GM12878 (cell line): ENCODE measurements around the gene YPEL4. TPM values are rescaled to one million over a fixed set of nuclear protein-coding genes. Genes with fewer than 3 reads are reported as not detected.

Experiments
- ATAC-seq: fragments of 200-7000 bp; cut with Tn5 transposase; 3 replicates; pipeline ENCODE4 v1.9.1; 2020; ENCODE audit warnings: mild to moderate bottlenecking, moderate library complexity
- BruUV-seq: library from RNA; stranded (reverse); fragments of 400-500 nt; replicated peaks from 2 replicates; lab custom pipeline; 2021; lab: Mats Ljungman, UMichigan
- CTCF ChIA-PET: fragments of 300-600 bp; sonication (Branson Sonifier 250); formaldehyde crosslinking; extraction: SDS; loops from one replicate; lab custom pipeline; 2021; ENCODE audit warnings: inconsistent platforms; lab: Yijun Ruan, JAX
- POLR2A ChIA-PET: fragments of 350-600 bp; formaldehyde crosslinking; extraction: SDS; loops from one replicate; lab custom pipeline; 2021; ENCODE audit warnings: inconsistent platforms; lab: Charles Lee
- RAD21 ChIA-PET: fragments of 300-600 bp; sonication (Branson Sonifier 250); formaldehyde crosslinking; loops from one replicate; lab custom pipeline; 2023; ENCODE audit warnings: antibody characterized with exemption; ENCODE audit not compliant: unreplicated experiment; lab: Charles Lee
- SMC1A ChIA-PET: fragments of 300-600 bp; sonication (Branson Sonifier 250); formaldehyde crosslinking; loops from one replicate; lab custom pipeline; 2023; ENCODE audit not compliant: unreplicated experiment, uncharacterized antibody; lab: Charles Lee
- DNase-seq: peaks from one replicate; pipeline ENCODE4 v3.0.0-alpha.2; 2011; ENCODE audit warnings: low read depth, low spot score
- FAIRE-seq: peaks from 3 replicates; lab custom pipeline; 2011; peaks lifted over from hg19 to GRCh38; lab: Jason Lieb, UNC
- H2AFZ ChIP-seq: 2 replicates; pipeline ENCODE4 v1.6.0; 2011; ENCODE audit warnings: low read depth, low read length, control low read depth; ENCODE audit not compliant: control insufficient read depth
- H3K27ac ChIP-seq: 2 replicates; pipeline ENCODE4 v1.5.1; 2011; ENCODE audit warnings: control low read depth; ENCODE audit not compliant: control insufficient read depth, insufficient read depth
- H3K27me3 ChIP-seq, 2 experiments: replicated peaks in 1 of 2; 2 replicates each; pipeline versions ENCODE4 v1.6.0 to v1.6.1; 2011; ENCODE audit warnings: low read length in 1 of 2; ENCODE audit not compliant: control insufficient read depth in 2 of 2, insufficient read depth in 2 of 2
- H3K36me3 ChIP-seq, 2 experiments: 2 replicates each; pipeline ENCODE4 v1.5.1; 2011; ENCODE audit warnings: low read length in 1 of 2; ENCODE audit not compliant: control insufficient read depth in 2 of 2, insufficient read depth in 2 of 2
- H3K4me1 ChIP-seq: 2 replicates; pipeline ENCODE4 v1.6.1; 2011; ENCODE audit warnings: mild to moderate bottlenecking, low read length, moderate library complexity, mixed read lengths; ENCODE audit not compliant: control insufficient read depth, insufficient read depth
- H3K4me2 ChIP-seq: 2 replicates; pipeline ENCODE4 v1.6.0; 2011; ENCODE audit warnings: control low read depth; ENCODE audit not compliant: control insufficient read depth, insufficient read depth
- H3K4me3 ChIP-seq: fragments of 200-600 bp; sonication (generic); 2 replicates; pipeline ENCODE4 v1.5.1; 2016
- H3K79me2 ChIP-seq: 2 replicates; pipeline ENCODE4 v1.6.0; 2011; ENCODE audit warnings: low read length; ENCODE audit not compliant: control insufficient read depth, insufficient read depth
- H3K9ac ChIP-seq: 2 replicates; pipeline ENCODE4 v1.8.0; 2011; ENCODE audit warnings: low read length, control low read depth, mixed read lengths; ENCODE audit not compliant: control insufficient read depth, insufficient read depth
- H3K9me3 ChIP-seq: replicated peaks from 3 replicates; pipeline ENCODE4 v1.5.1; 2011; ENCODE audit warnings: mild to moderate bottlenecking, low read length; ENCODE audit not compliant: control insufficient read depth, insufficient read depth
- H4K20me1 ChIP-seq: 2 replicates; pipeline ENCODE4 v1.6.0; 2011; ENCODE audit not compliant: control insufficient read depth, insufficient read depth
- ATF2 ChIP-seq: IDR thresholded peaks from 2 replicates; pipeline ENCODE4 v1.6.1; 2012; ENCODE audit warnings: low read length, inconsistent platforms
- ATF3 ChIP-seq: IDR thresholded peaks from 2 replicates; pipeline ENCODE4 v1.6.1; 2011; ENCODE audit warnings: low read depth, mild to moderate bottlenecking, low read length, moderate library complexity, borderline replicate concordance; ENCODE audit errors: extremely low read depth
- GATAD2B ChIP-seq: fragments of 450-650 bp; conservative IDR thresholded peaks from 2 replicates; pipeline ENCODE4 v1.6.1; 2017; ENCODE audit warnings: low read depth, mild to moderate bottlenecking, moderate library complexity
- IKZF1 ChIP-seq: fragments of 450-650 bp; conservative IDR thresholded peaks from 2 replicates; pipeline ENCODE4 v1.6.1; 2017; ENCODE audit warnings: antibody characterized with exemption, mild to moderate bottlenecking
- KAT2A ChIP-seq: conservative IDR thresholded peaks from 2 replicates; pipeline ENCODE4 v1.6.1; 2011; ENCODE audit warnings: low read depth, low read length; ENCODE audit not compliant: control insufficient read depth
- LARP7 ChIP-seq: fragments of 450-650 bp; IDR thresholded peaks from 2 replicates; pipeline ENCODE4 v1.6.1; 2017; ENCODE audit warnings: mild to moderate bottlenecking
- MEF2B ChIP-seq: fragments of 450-650 bp; IDR thresholded peaks from 2 replicates; pipeline ENCODE4 v1.6.1; 2018; ENCODE audit warnings: mild to moderate bottlenecking, moderate library complexity; ENCODE audit not compliant: partially characterized antibody, poor library complexity, severe bottlenecking
- MTA2 ChIP-seq: fragments of 450-650 bp; IDR thresholded peaks from 2 replicates; pipeline ENCODE4 v1.6.1; 2016; ENCODE audit warnings: low read depth, mild to moderate bottlenecking, moderate library complexity
- NFIC ChIP-seq: IDR thresholded peaks from 2 replicates; pipeline ENCODE4 v1.6.1; 2012; ENCODE audit warnings: low read depth, mild to moderate bottlenecking, inconsistent platforms, low read length, moderate library complexity
- NR2F1 ChIP-seq: fragments of 450-650 bp; conservative IDR thresholded peaks from 2 replicates; pipeline ENCODE4 v1.6.1; 2017; ENCODE audit warnings: mild to moderate bottlenecking
- RAD51 ChIP-seq: fragments of 450-650 bp; IDR thresholded peaks from 2 replicates; pipeline ENCODE4 v1.6.1; 2016; ENCODE audit warnings: moderate library complexity, mild to moderate bottlenecking, inconsistent platforms
- RUNX3 ChIP-seq: IDR thresholded peaks from 2 replicates; pipeline ENCODE4 v1.6.1; 2012; ENCODE audit warnings: low read length, inconsistent platforms
- STAT1 ChIP-seq: fragments of 450-650 bp; conservative IDR thresholded peaks from 2 replicates; pipeline ENCODE4 v1.6.1; 2014; ENCODE audit warnings: antibody characterized with exemption, mild to moderate bottlenecking
- WRNIP1 ChIP-seq: IDR thresholded peaks from 2 replicates; pipeline ENCODE4 v1.6.1; 2011; ENCODE audit warnings: low read depth, low read length, improper control_type of control experiment, borderline replicate concordance
- ZNF687 ChIP-seq: fragments of 450-650 bp; IDR thresholded peaks from 2 replicates; pipeline ENCODE4 v1.6.1; 2017; ENCODE audit warnings: mild to moderate bottlenecking, moderate library complexity
- ZSCAN29 ChIP-seq: fragments of 450-650 bp; IDR thresholded peaks from 2 replicates; pipeline ENCODE4 v1.6.1; 2017; ENCODE audit warnings: mild to moderate bottlenecking, moderate library complexity
- WGBS: methylation state at CpG from one replicate; pipeline ENCODE4 v1.1.6; 2016; ENCODE audit warnings: low lambda C conversion rate; ENCODE audit not compliant: insufficient replicate concordance, insufficient coverage; ENCODE audit errors: missing lambda C conversion rate; 5-methylcytosine and 5-hydroxymethylcytosine counted together
- in situ Hi-C: fragments of 300-500 bp; cut with MboI; formaldehyde crosslinking; loops from 9 replicates; pipeline ENCODE4 v1.14.3; 2018; ENCODE audit warnings: mixed read lengths
- intact Hi-C: fragments of 100-400 bp; cut with micrococcal nuclease; formaldehyde crosslinking; loops from one replicate; pipeline ENCODE4 v1.14.2; 2022; ENCODE audit not compliant: unreplicated experiment
- polyA plus RNA-seq, 11 experiments: library from polyadenylated mRNA; depleted of rRNA in 4 of 11; unstranded in 6 of 11; stranded (reverse) in 5 of 11; fragments of >200 nt; fragmentation: Nextera tagmentation in 4 of 11; fragmentation: Illumina TruSeq in 1 of 11; extraction: Ambion mirVana in 4 of 11; extraction: Trizol in 1 of 11; gene quantifications; 1 replicate in 1 of 11; 2 replicates in 10 of 11; pipeline versions ENCODE4 v1.2.1 to v1.2.3, GENCODE V29; 2011 to 2016; ENCODE audit warnings: inconsistent platforms in 2 of 11, missing spikeins in 2 of 11, low read depth in 1 of 11
- total RNA-seq, 4 experiments: library from RNA; depleted of rRNA in 3 of 4; stranded (reverse); fragments of >200 nt in 3 of 4; fragmentation: Illumina TruSeq in 1 of 4; extraction: Trizol in 1 of 4; gene quantifications; 2 replicates each; pipeline versions ENCODE4 v1.2.1 to v1.2.3, GENCODE V29; 2013 to 2021

Gene YPEL4
- total and polyA plus RNA-seq, 10 of the 15 experiments (the other 5 are each of a cell fraction or from before 2014, with no cell fraction given): 0.07 to 0.50 (median 0.13) TPM; not detected in 5

GRCh38 chr11:57646194-57646798 lies 3.4 kb downstream of the YPEL4 start:
- WGBS: 20% methylated on average over 10 of the region's 10 CpGs
- no peak overlapping the region for H3K9ac ChIP-seq
- H4K20me1 ChIP-seq: no peaks in the 10 kb centered on the region
- ChIA-PET CTCF (interaction anchor here (0.6 to 13.9 kb wide), 11 partner anchors 8 to 301 kb away, joined by 3 to 319 read pairs (median 5); partner anchors contain the start of genes CLP1 and UBE2L6), SMC1A (interaction anchor here (1.2 kb wide), 1 partner anchor 78 kb away, joined by 3 read pairs; the partner anchor contains the start of gene UBE2L6), RAD21 (interaction anchor here (0.6 to 1.6 kb wide), 4 partner anchors 78 to 154 kb away, joined by 3 to 10 read pairs (median 3); partner anchors contain the start of genes TIMM10 and UBE2L6), POLR2A (no interaction called here)
- intact Hi-C loops: no loop called here
- no peaks in the 10 kb centered on the region for H3K36me3 ChIP-seq
- in situ Hi-C loops: no loop called here
- peak overlapping the region; percentile 22; the same call in 1 of the 2 replicates for H3K4me2 ChIP-seq
- H3K4me1 ChIP-seq: peaks cover 12% of the 10 kb centered on the region
- peaks cover 12 to 17% of the 10 kb centered on the region in 2 experiments for H3K27me3 ChIP-seq
- no peak for DNase-seq
- no TSS peak for BruUV-seq
- ATAC-seq: peak; percentile 43
- H2AFZ ChIP-seq: peak overlapping the region; percentile 9; the same call in 1 of the 2 replicates
- no peak overlapping the region for H3K27ac ChIP-seq
- FAIRE-seq: no peak
- H3K4me3 ChIP-seq: no peak overlapping the region
- no peaks in the 10 kb centered on the region for H3K9me3 ChIP-seq
- no peaks in the 10 kb centered on the region for H3K79me2 ChIP-seq
- TF ChIP-seq RUNX3 (peak; percentile 34; the same call in 1 of the 2 replicates), MTA2 (no peak), ATF3 (no peak), GATAD2B (no peak), WRNIP1 (no peak), RAD51 (no peak), ZSCAN29 (no peak), KAT2A (no peak), NR2F1 (no peak; the same call in 1 of the 2 replicates), STAT1 (no peak), MEF2B (peak; percentile 64), NFIC (no peak), LARP7 (no peak), ZNF687 (0 out of 2 replicates have a peak, but pooled peaks have one; percentile 25), IKZF1 (peak; percentile 29; the same call in 1 of the 2 replicates), ATF2 (no peak)
